ENCODE measurements around the gene SMG9.

DNA sequence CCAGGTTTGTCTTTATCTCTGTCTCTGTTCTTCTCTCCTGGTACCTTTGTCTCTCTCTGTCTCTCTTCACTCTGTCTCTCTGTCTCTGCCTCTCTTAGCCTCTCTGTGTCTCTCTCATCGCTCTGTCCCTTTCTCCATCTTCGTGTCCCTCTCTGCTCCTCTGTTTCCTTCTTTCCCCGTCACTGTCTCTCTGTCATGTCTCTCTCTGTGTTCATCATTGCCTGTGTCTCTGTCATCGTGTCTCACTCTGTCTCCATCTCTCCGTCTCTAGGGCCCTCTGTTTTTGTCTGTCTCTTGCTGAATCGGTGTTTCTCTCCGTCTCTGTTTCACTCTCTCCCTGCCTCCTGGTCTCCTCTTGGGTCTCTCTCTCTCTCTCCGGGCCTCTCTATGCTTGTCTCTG is 28.9 kb upstream of the SMG9 start:
- no peak for TF ChIP-seq EP300 (IDR thresholded peaks at IDR 0.05)
- no peak for TF ChIP-seq POLR2A (IDR thresholded peaks at IDR 0.05)

Data from tibial nerve (tissue), 3 donors.